GM06990 (cell line): ENCODE measurements around the gene OR51B2.
"Not testable (repeated sequence)": the region's sequence is repeated elsewhere in the genome, so short reads cannot be mapped to it uniquely, and the experiment has no call there.

Source experiments
- DNase-seq: peaks from one replicate; pipeline ENCODE4 v3.0.0-alpha.2; 2011; ENCODE audit not compliant: insufficient read length; ENCODE audit errors: extremely low read depth
- H3K27me3 ChIP-seq: replicated peaks from 2 replicates; pipeline ENCODE4 v1.6.0; 2011; ENCODE audit warnings: low read length; ENCODE audit not compliant: control insufficient read depth, insufficient read depth
- H3K36me3 ChIP-seq: 2 replicates; pipeline ENCODE4 v1.5.1; 2011; ENCODE audit warnings: low read length; ENCODE audit not compliant: control insufficient read depth, insufficient read depth
- H3K4me3 ChIP-seq: replicated peaks from 2 replicates; pipeline ENCODE4 v1.5.1; 2011; ENCODE audit warnings: low read depth, mild to moderate bottlenecking, control low read depth, low read length
- TF ChIP-seq, protein P1 (sequence below): IDR thresholded peaks from 2 replicates; pipeline ENCODE4 v1.5.1; 2011; ENCODE audit warnings: low read length, control low read depth, mild to moderate bottlenecking, inconsistent platforms; ENCODE audit not compliant: insufficient read depth, poor library complexity, severe bottlenecking

Gene OR51B2

DNA sequence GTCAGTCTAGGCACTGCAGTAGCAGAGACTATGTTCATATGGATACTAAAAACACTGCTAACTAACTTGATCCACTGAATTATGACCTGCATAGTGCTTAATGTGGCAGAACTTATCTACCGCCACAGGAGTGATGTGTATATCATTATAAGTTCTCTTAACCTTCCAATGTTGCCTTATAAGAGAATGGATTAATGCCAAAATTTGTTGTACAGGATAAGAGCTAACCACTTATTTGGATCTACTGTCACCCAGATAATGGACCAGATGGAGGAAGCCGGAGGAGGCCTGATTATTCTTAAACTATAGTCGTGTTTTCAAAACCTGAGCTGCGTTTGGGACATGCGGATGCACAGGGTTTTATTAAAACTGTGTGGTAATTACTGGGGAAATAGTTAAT lies 20.5 kb downstream of the OR51B2 start:
- no peak for DNase-seq
- TF ChIP-seq, protein P1, sequence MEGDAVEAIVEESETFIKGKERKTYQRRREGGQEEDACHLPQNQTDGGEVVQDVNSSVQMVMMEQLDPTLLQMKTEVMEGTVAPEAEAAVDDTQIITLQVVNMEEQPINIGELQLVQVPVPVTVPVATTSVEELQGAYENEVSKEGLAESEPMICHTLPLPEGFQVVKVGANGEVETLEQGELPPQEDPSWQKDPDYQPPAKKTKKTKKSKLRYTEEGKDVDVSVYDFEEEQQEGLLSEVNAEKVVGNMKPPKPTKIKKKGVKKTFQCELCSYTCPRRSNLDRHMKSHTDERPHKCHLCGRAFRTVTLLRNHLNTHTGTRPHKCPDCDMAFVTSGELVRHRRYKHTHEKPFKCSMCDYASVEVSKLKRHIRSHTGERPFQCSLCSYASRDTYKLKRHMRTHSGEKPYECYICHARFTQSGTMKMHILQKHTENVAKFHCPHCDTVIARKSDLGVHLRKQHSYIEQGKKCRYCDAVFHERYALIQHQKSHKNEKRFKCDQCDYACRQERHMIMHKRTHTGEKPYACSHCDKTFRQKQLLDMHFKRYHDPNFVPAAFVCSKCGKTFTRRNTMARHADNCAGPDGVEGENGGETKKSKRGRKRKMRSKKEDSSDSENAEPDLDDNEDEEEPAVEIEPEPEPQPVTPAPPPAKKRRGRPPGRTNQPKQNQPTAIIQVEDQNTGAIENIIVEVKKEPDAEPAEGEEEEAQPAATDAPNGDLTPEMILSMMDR, result no peak
- Histone ChIP-seq H3K27me3 (no peaks in the 10 kb centered on the region), H3K4me3 (no peak overlapping the region), H3K36me3 (no peaks in the 10 kb centered on the region)

DNA sequence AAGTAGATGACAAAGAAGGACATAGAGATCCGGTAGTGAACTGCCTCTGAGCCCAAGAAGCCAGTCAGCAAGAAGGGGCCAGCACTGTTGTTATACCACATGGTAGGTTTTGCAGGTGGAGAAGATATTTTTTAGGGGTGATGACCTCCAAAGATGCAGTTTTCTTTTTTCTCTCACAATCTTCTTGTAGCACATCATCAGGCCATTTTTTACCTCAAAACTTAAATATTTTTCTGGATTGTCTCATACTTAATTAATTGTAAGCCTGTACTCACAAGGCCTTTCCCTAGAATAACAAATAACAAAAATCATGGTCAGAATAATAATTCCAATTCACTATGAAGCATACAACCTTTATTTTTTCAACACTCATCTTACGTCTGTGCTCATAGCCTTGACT lies 22.3 kb downstream of the OR51B2 start, which contains the start of gene OR51B4:
OR51B4 (minus strand) TSS at position 101 of the 400 bp plus-strand sequence; CDS start at position 101, 0 bp downstream.
- no peak within 1 kb of the TSS for H3K4me3 ChIP-seq
- no peaks in the 10 kb centered on the region for H3K27me3 ChIP-seq
- TF ChIP-seq, protein P1, result no peak
- DNase-seq, result no peak
- H3K36me3 ChIP-seq, result no peaks in the 10 kb centered on the region

DNA sequence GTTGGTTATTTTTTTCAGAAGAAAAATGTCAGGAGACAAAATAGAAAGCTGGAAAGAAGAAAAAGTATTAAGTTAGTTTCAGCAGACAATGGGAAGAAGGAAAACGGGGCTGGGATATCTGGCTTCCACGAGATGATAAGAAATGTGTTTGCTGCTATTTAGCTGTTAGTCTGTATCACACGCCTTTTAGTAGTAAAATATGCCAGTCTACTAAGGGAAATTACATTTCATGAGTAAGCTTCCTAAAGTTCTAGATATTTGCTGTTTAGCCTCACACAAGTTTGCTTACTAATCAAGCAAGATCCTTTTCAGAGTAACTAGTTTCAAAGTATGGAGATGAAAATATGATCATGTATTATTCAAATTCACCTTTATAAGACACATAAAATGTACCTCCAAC lies 23.8 kb downstream of the OR51B2 start:
- Histone ChIP-seq H3K4me3 (no peak overlapping the region), H3K27me3 (no peaks in the 10 kb centered on the region), H3K36me3 (no peaks in the 10 kb centered on the region)
- TF ChIP-seq, protein P1, result no peak
- DNase-seq, result no peak

DNA sequence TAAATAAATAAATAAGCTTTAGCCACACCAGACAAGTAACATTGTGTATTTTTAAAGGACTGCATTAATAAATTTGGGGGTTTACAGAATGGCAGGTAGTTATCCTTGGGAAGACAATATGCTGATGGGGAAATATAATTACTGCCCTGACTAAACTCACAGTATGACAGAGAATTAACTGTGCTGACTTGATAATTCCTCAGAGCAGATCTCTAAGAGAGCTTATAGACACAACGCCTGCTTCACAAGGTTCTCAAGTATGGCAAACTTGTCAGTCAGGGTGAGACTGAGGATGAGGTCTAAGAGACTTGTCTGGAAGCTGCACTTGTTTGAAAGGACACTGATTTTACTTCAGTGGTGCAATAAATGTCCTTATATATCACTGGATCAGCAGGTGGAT lies 25.6 kb downstream of the OR51B2 start:
- Histone ChIP-seq H3K36me3 (no peaks in the 10 kb centered on the region), H3K27me3 (no peaks in the 10 kb centered on the region), H3K4me3 (no peak overlapping the region)
- DNase-seq, result no peak
- TF ChIP-seq, protein P1, result no peak

DNA sequence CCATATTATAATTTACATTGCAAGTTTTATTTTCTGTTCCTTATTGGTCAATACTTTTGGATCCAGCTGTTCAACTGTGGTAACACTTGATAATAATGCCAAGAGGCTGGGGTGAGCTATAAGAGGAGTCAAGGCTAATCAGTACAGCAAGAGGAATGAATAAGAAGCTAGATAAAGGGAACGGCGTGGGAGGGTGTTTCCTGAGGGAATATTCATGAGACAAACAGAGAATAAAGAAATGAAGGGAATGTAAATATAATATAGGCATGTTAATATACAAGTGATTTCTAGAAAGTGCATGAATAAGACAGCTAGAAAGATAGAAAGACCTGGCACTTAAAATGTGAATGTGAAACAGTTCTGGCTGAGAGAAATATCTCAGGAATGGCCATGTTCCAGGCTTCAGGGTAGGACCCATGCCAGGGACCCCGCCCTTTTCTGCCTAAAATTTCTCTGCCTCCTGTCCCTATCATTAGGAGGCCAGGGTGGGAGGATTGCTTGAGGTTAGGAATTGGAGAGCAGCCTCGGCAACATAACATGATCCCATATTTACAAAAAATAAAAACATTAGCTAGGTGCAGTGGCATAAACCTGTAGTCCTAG lies 26.3 kb downstream of the OR51B2 start:
- DNase-seq, result no peak

DNA sequence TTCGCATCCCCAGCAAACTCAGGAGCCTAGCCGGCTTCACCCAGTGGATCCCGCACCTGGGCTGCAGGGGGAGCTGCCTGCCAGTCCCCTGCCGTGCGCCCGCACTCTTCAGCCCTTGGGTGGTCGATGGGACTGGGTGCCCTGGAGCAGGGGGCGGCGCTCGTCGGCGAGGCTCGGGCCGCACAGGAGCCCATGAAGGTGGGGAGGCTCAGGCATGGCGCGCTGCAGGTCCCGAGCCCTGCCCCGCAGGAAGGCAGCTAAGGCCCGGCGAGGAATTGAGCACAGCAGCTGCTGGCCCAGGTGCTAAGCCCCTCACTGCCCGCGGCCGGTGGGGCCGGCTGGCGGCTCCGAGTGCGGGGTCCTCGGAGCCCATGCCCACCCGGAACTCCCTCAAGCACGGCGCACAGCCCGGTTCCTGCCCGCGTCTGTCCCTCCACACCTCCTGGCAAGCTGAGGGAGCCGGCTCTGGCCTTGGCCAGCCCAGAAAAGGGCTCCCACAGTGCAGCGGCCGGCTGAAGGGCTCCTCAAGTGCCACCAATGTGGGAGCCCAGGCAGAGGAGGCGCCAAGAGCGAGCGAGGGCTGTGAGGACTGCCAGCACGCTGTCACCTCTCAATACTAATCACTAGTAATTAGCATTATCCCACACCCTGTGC lies 29.6 kb downstream of the OR51B2 start:
- not testable (repeated sequence) for H3K4me3 ChIP-seq, DNase-seq, H3K27me3 ChIP-seq, H3K36me3 ChIP-seq

More for the DNA sequence above, 26.3 kb downstream of the OR51B2 start:
- H3K27me3 ChIP-seq, result no peaks in the 10 kb centered on the region
- no peak overlapping the region for H3K4me3 ChIP-seq
- TF ChIP-seq, protein P1, result no peak
- H3K36me3 ChIP-seq, result no peaks in the 10 kb centered on the region
